Activated CD4-positive, alpha-beta T cell treated with anti-CD3 and anti-CD28 coated beads, Interleukin-2, amount 50 U/mL, for 4 hours (primary cell): ENCODE measurements around the gene HSPG2.

Source experiments
- DNase-seq, 2 experiments: peaks; one replicate each; pipeline ENCODE4 v3.0.0-alpha.2; 2020

HSPG2 gene

GRCh38 chr1:21878009-21878773, 58.9 kb downstream of the HSPG2 start:
- DNase-seq: no peak

- DNase-seq: no peak
These were observed 60.8 kb downstream of the HSPG2 start for GRCh38 chr1:21876267-21876666.

GRCh38 chr1:21875621-21876063, 61.5 kb downstream of the HSPG2 start:
- DNase-seq: no peak

- no peak for DNase-seq
These were observed 62.1 kb downstream of the HSPG2 start for GRCh38 chr1:21874778-21875547.

- DNase-seq: no peak
These were observed 62.8 kb downstream of the HSPG2 start for GRCh38 chr1:21874328-21874727.

GRCh38 chr1:21873761-21874160, 63.3 kb downstream of the HSPG2 start:
- no peak for DNase-seq

- DNase-seq: no peak
These were observed 63.9 kb downstream of the HSPG2 start for GRCh38 chr1:21873174-21873573.

- DNase-seq: no peak
These were observed 64.5 kb downstream of the HSPG2 start for GRCh38 chr1:21872445-21873079.

GRCh38 chr1:21871943-21872342, 65.2 kb downstream of the HSPG2 start:
- DNase-seq: no peak

GRCh38 chr1:21870611-21871010, 66.5 kb downstream of the HSPG2 start:
- DNase-seq: no peak

- DNase-seq: no peak
These were observed 67.4 kb downstream of the HSPG2 start for GRCh38 chr1:21869620-21870121.

GRCh38 chr1:21868941-21869454, 68.1 kb downstream of the HSPG2 start:
- DNase-seq: no peak

GRCh38 chr1:21868482-21868881, 68.6 kb downstream of the HSPG2 start:
- no peak for DNase-seq

- DNase-seq: no peak
These were observed 69.6 kb downstream of the HSPG2 start for GRCh38 chr1:21867451-21867996.

- no peak for DNase-seq
These were observed 70.4 kb downstream of the HSPG2 start for GRCh38 chr1:21866707-21867043.

GRCh38 chr1:21865943-21866706, 71.0 kb downstream of the HSPG2 start:
- no peak for DNase-seq

GRCh38 chr1:21865609-21865942, 71.5 kb downstream of the HSPG2 start:
- no peak for DNase-seq

- DNase-seq: no peak
These were observed 72.4 kb downstream of the HSPG2 start for GRCh38 chr1:21864730-21865129.

GRCh38 chr1:21863981-21864380, 73.1 kb downstream of the HSPG2 start:
- no peak for DNase-seq

- DNase-seq: no peak
These were observed 75.3 kb downstream of the HSPG2 start for GRCh38 chr1:21861602-21862429.

- no peak for DNase-seq
These were observed 76.1 kb downstream of the HSPG2 start for GRCh38 chr1:21860971-21861370.
